ENCODE results near the gene TPP1. TPM values are rescaled to one million over a fixed set of nuclear protein-coding genes. Genes with fewer than 3 reads are reported as not detected.

Gene TPP1
- total and polyA plus RNA-seq, 2 donors (not counting 1 experiment from before 2014, with no cell fraction given), result 127 to 136 TPM

- Histone ChIP-seq H3K4me2 (ENCODE audit: extremely low read depth, insufficient read depth, low read length) (peak overlapping the region; percentile 99), H3K79me2 (ENCODE audit: control insufficient read depth, insufficient read depth, low read length) (peaks cover 13% of the 10 kb centered on the region), H3K27ac (ENCODE audit: insufficient read depth, low read length) (peak overlapping the region; percentile 88), H3K27me3 (ENCODE audit: control insufficient read depth, insufficient read depth, low read length) (no peaks in the 10 kb centered on the region), H3K36me3 (ENCODE audit: control insufficient read depth, insufficient read depth, low read length) (peaks cover 11% of the 10 kb centered on the region), H4K20me1 (ENCODE audit: control insufficient read depth, extremely low read depth, insufficient read depth, low read length) (no peaks in the 10 kb centered on the region), H3K9ac (ENCODE audit: insufficient read depth, low read length) (peak overlapping the region; percentile 70), H3K9me3 (ENCODE audit: control insufficient read depth, insufficient read depth, low read depth, low read length) (no peaks in the 10 kb centered on the region), H2AFZ (ENCODE audit: low read length) (peak overlapping the region; percentile 96), H3K4me3 (replicated peaks in 1 of 4; ENCODE audit: control extremely low read depth in 1 of 4, insufficient read depth in 1 of 4, low read depth in 3 of 4, low read length in 4 of 4) (peak overlapping the region; percentile 93 to 99 (median 96)), H3K4me1 (ENCODE audit: control insufficient read depth, extremely low read depth, insufficient read depth, low read length) (peaks cover 4% of the 10 kb centered on the region)
- no peak for TF ChIP-seq EZH2 (IDR thresholded peaks at IDR 0.05; ENCODE audit: low read length, missing control alignments)
- peak in 1 of 2 donors; percentile 11 for TF ChIP-seq CTCF (conservative IDR thresholded peaks at IDR 0.05 in 1 of 2, IDR thresholded peaks at IDR 0.05 in 1 of 2; ENCODE audit: low read depth in 1 of 2, low read length in 2 of 2)
- peak; percentile 80 to 83 for DNase-seq (ENCODE audit: low read depth in 2 of 2)
Observed at GRCh38 chr11:6618117-6619003, 862 bp downstream of the TPP1 start.

DNA sequence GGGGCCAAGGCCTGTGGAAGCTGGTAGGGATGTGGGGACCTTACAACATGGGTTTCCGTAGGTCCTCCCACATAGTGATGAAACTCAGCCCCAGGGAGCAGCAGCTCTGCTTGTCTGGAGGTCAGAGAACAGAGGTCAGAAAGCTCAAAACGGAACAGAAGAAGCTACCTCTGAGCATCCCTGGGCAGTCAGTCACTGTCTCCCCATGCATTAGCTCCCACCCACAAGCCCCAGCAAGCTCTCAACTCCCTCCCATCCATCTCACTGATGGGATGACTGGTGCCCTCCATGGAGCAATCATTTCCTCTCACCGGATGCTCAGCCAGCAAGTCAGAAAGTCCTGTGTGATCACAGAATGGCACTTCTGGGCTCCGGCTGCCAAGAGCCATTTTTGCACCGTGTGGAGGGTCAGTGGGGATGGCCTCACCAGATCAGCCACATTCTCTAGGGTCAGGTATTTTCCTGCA, 1.9 kb downstream of the TPP1 start:
- Histone ChIP-seq H3K27ac (ENCODE audit: insufficient read depth, low read length) (no peak overlapping the region), H3K36me3 (ENCODE audit: control insufficient read depth, insufficient read depth, low read length) (peaks cover 11% of the 10 kb centered on the region), H3K4me3 (replicated peaks in 1 of 4; ENCODE audit: control extremely low read depth in 1 of 4, insufficient read depth in 1 of 4, low read depth in 3 of 4, low read length in 4 of 4) (peak overlapping the region in 2 of 4 experiments; percentile 93 to 99), H3K4me1 (ENCODE audit: control insufficient read depth, extremely low read depth, insufficient read depth, low read length) (peaks cover 10% of the 10 kb centered on the region), H3K4me2 (ENCODE audit: extremely low read depth, insufficient read depth, low read length) (peak overlapping the region; percentile 99), H3K79me2 (ENCODE audit: control insufficient read depth, insufficient read depth, low read length) (peaks cover 13% of the 10 kb centered on the region), H3K9me3 (ENCODE audit: control insufficient read depth, insufficient read depth, low read depth, low read length) (no peaks in the 10 kb centered on the region), H3K9ac (ENCODE audit: insufficient read depth, low read length) (no peak overlapping the region), H2AFZ (ENCODE audit: low read length) (no peak overlapping the region), H4K20me1 (ENCODE audit: control insufficient read depth, extremely low read depth, insufficient read depth, low read length) (no peaks in the 10 kb centered on the region), H3K27me3 (ENCODE audit: control insufficient read depth, insufficient read depth, low read length) (no peaks in the 10 kb centered on the region)
- no peak for DNase-seq (ENCODE audit: low read depth in 2 of 2)
- TF ChIP-seq EZH2 (IDR thresholded peaks at IDR 0.05; ENCODE audit: low read length, missing control alignments) (no peak), CTCF (conservative IDR thresholded peaks at IDR 0.05 in 1 of 2, IDR thresholded peaks at IDR 0.05 in 1 of 2; ENCODE audit: low read depth in 1 of 2, low read length in 2 of 2) (no peak)

- H3K4me3 ChIP-seq (replicated peaks in 1 of 4; ENCODE audit: control extremely low read depth in 1 of 4, insufficient read depth in 1 of 4, low read depth in 3 of 4, low read length in 4 of 4), result no peak overlapping the region
- H3K79me2 ChIP-seq (ENCODE audit: control insufficient read depth, insufficient read depth, low read length), result peaks cover 14% of the 10 kb centered on the region
- DNase-seq (ENCODE audit: low read depth in 2 of 2), result no peak
- H2AFZ ChIP-seq (ENCODE audit: low read length), result no peak overlapping the region
- peaks cover 10% of the 10 kb centered on the region for H3K4me1 ChIP-seq (ENCODE audit: control insufficient read depth, extremely low read depth, insufficient read depth, low read length)
- H3K36me3 ChIP-seq (ENCODE audit: control insufficient read depth, insufficient read depth, low read length), result peaks cover 11% of the 10 kb centered on the region
- H3K9me3 ChIP-seq (ENCODE audit: control insufficient read depth, insufficient read depth, low read depth, low read length), result no peaks in the 10 kb centered on the region
- no peak overlapping the region for H3K27ac ChIP-seq (ENCODE audit: insufficient read depth, low read length)
- TF ChIP-seq EZH2 (IDR thresholded peaks at IDR 0.05; ENCODE audit: low read length, missing control alignments) (no peak), CTCF (conservative IDR thresholded peaks at IDR 0.05 in 1 of 2, IDR thresholded peaks at IDR 0.05 in 1 of 2; ENCODE audit: low read depth in 1 of 2, low read length in 2 of 2) (no peak)
- no peak overlapping the region for H3K4me2 ChIP-seq (ENCODE audit: extremely low read depth, insufficient read depth, low read length)
- H3K9ac ChIP-seq (ENCODE audit: insufficient read depth, low read length), result no peak overlapping the region
- H4K20me1 ChIP-seq (ENCODE audit: control insufficient read depth, extremely low read depth, insufficient read depth, low read length), result no peaks in the 10 kb centered on the region
- H3K27me3 ChIP-seq (ENCODE audit: control insufficient read depth, insufficient read depth, low read length), result no peaks in the 10 kb centered on the region
Observed at GRCh38 chr11:6616596-6617250, 2.5 kb downstream of the TPP1 start.
